Panc1 (cell line): Measurements from ENCODE around the gene PIK3AP1. TPM values are rescaled to one million over a fixed set of nuclear protein-coding genes. Genes with fewer than 3 reads are reported as not detected.

Experiments
- ATAC-seq: fragments of 200-7000 bp; cut with Tn5 transposase; 2 replicates; pipeline ENCODE4 v1.9.1; 2020; ENCODE audit warnings: mild to moderate bottlenecking, moderate library complexity
- BruUV-seq: library from RNA; stranded (reverse); fragments of 400-500 nt; replicated peaks from 2 replicates; lab custom pipeline; 2021; lab: Mats Ljungman, UMichigan
- CTCF ChIA-PET: fragments of 300-600 bp; sonication (Branson Sonifier 250); formaldehyde crosslinking; loops from one replicate; lab custom pipeline; 2022; ENCODE audit warnings: antibody characterized with exemption; lab: Charles Lee
- POLR2A ChIA-PET: fragments of 300-600 bp; sonication (Branson Sonifier 250); formaldehyde crosslinking; loops from one replicate; lab custom pipeline; 2022; ENCODE audit warnings: antibody characterized with exemption; lab: Charles Lee
- DNase-seq: peaks from one replicate; pipeline ENCODE4 v3.0.0-alpha.2; 2010; ENCODE audit warnings: low read depth, low spot score
- H3K27ac ChIP-seq: 2 replicates; pipeline ENCODE4 v1.5.1; 2011; ENCODE audit warnings: mild to moderate bottlenecking, low read length, inconsistent platforms
- H3K27me3 ChIP-seq: fragments of 200-500 bp; sonication (Bioruptor generic); 2 replicates; pipeline ENCODE4 v1.6.0; 2014; ENCODE audit warnings: low read length, inconsistent platforms; ENCODE audit not compliant: control insufficient read depth, insufficient read depth
- H3K36me3 ChIP-seq: fragments of 200-500 bp; sonication (Bioruptor generic); 2 replicates; pipeline ENCODE4 v1.5.1; 2014; ENCODE audit warnings: inconsistent platforms, mild to moderate bottlenecking, low read length, moderate library complexity; ENCODE audit not compliant: control insufficient read depth, insufficient read depth
- H3K4me1 ChIP-seq: 2 replicates; pipeline ENCODE4 v1.5.1; 2011; ENCODE audit warnings: inconsistent platforms, mild to moderate bottlenecking, low read length, moderate library complexity; ENCODE audit not compliant: control insufficient read depth, insufficient read depth
- H3K4me3 ChIP-seq, 2 experiments: 2 replicates each; pipeline ENCODE4 v1.5.1; 2011 to 2012; ENCODE audit warnings: low read depth in 2 of 2, low read length in 2 of 2, mild to moderate bottlenecking in 2 of 2, inconsistent platforms in 1 of 2, moderate library complexity in 1 of 2
- H3K9me3 ChIP-seq: fragments of 200-500 bp; sonication (Bioruptor generic); 2 replicates; pipeline ENCODE4 v1.5.1; 2014; ENCODE audit warnings: low read depth, mild to moderate bottlenecking, inconsistent platforms, low read length, moderate library complexity; ENCODE audit not compliant: control insufficient read depth, insufficient read depth
- CTCF ChIP-seq: fragments of 450-650 bp; IDR thresholded peaks from 2 replicates; pipeline ENCODE4 v1.5.1; 2017; ENCODE audit warnings: mild to moderate bottlenecking
- POLR2AphosphoS5 ChIP-seq: IDR thresholded peaks from 2 replicates; pipeline ENCODE4 v1.6.1; 2012; ENCODE audit warnings: mild to moderate bottlenecking, low read depth, low read length, moderate library complexity
- REST ChIP-seq, 2 experiments: IDR thresholded peaks; 2 replicates each; pipeline ENCODE4 v1.6.1; 2011 to 2012; ENCODE audit warnings: low read depth in 2 of 2, control low read depth in 1 of 2, low read length in 1 of 2, mild to moderate bottlenecking in 1 of 2, moderate library complexity in 1 of 2; ENCODE audit not compliant: insufficient read depth in 1 of 2
- SIN3A ChIP-seq: IDR thresholded peaks from 2 replicates; pipeline ENCODE4 v1.6.1; 2012; ENCODE audit warnings: low read depth, mild to moderate bottlenecking, low read length, moderate library complexity, borderline replicate concordance; ENCODE audit not compliant: insufficient read depth
- TCF7L2 ChIP-seq: IDR thresholded peaks from 2 replicates; pipeline ENCODE4 v1.6.1; 2011; ENCODE audit warnings: mild to moderate bottlenecking, low read depth, low read length, inconsistent platforms
- in situ Hi-C: cut with HindIII; loops from 2 replicates; pipeline ENCODE4 v1.10.0; 2016; ENCODE audit warnings: low sequenced_read_pairs, low pct_unique_long_range_greater_than_20kb
- intact Hi-C: fragments of 100-400 bp; cut with micrococcal nuclease; formaldehyde crosslinking; loops from one replicate; pipeline ENCODE4 v1.10.0; 2022; ENCODE audit not compliant: unreplicated experiment
- total RNA-seq: library from RNA; stranded (reverse); gene quantifications from one replicate; pipeline ENCODE4 v1.2.1, GENCODE V29; 2021; ENCODE audit not compliant: unreplicated experiment

The PIK3AP1 gene
- total RNA-seq, 1 experiment from 2014 or later = 2.6 TPM

- POLR2A ChIA-PET = no interaction called here
- TF ChIP-seq REST (IDR thresholded peaks at IDR 0.05; ENCODE audit: insufficient read depth in 1 of 2, low read depth in 2 of 2, low read length in 1 of 2) (no peak), POLR2AphosphoS5 (no peak), SIN3A (no peak), TCF7L2 (no peak), CTCF (no peak)
- ATAC-seq (no peak), DNase-seq (no peak)
- BruUV-seq = no TSS peak
- Histone ChIP-seq H3K27ac (no peak overlapping the region), H3K4me1 (no peaks in the 10 kb centered on the region), H3K27me3 (peaks cover 11% of the 10 kb centered on the region), H3K36me3 (no peaks in the 10 kb centered on the region), H3K4me3 (no peak overlapping the region), H3K9me3 (no peaks in the 10 kb centered on the region)
- intact Hi-C loops = no loop called here
- in situ Hi-C loops = no loop called here
- CTCF ChIA-PET = no interaction called here
Observed at GRCh38 chr10:96606216-96606615, 114.1 kb downstream of the PIK3AP1 start.

- intact Hi-C loops = no loop called here
Observed at GRCh38 chr10:96600337-96600736, 120.0 kb downstream of the PIK3AP1 start.

More at GRCh38 chr10:96600337-96600736, 120.0 kb downstream of the PIK3AP1 start:
- H3K4me1 ChIP-seq = no peaks in the 10 kb centered on the region
- no peaks in the 10 kb centered on the region for H3K9me3 ChIP-seq
- no peaks in the 10 kb centered on the region for H3K36me3 ChIP-seq
- BruUV-seq = no TSS peak
- DNase-seq = no peak
- ChIA-PET POLR2A (no interaction called here), CTCF (no interaction called here)
- no peak for ATAC-seq
- no peak overlapping the region for H3K4me3 ChIP-seq
- in situ Hi-C loops = no loop called here
- peaks cover 2% of the 10 kb centered on the region; the same call in 1 of the 2 replicates for H3K27me3 ChIP-seq
- TF ChIP-seq TCF7L2 (no peak), CTCF (no peak), REST (IDR thresholded peaks at IDR 0.05; ENCODE audit: insufficient read depth in 1 of 2, low read depth in 2 of 2, low read length in 1 of 2) (no peak), SIN3A (no peak)
- no peak overlapping the region for H3K27ac ChIP-seq
